Activated CD4-positive, alpha-beta T cell treated with anti-CD3 and anti-CD28 coated beads for 1 hour (primary cell): ENCODE data around the gene FAIM.

Source experiments
- DNase-seq: peaks from one replicate; pipeline ENCODE4 v3.0.0-alpha.2; 2020

Gene FAIM

GRCh38 chr3:138681463-138682220 lies 73.1 kb downstream of the FAIM start:
- no peak for DNase-seq

- DNase-seq = no peak
Observed at GRCh38 chr3:138682648-138683047, 74.1 kb downstream of the FAIM start.
